GM10847 (cell line): ENCODE results near the gene BIRC7.

Experiments used
- POLR2A ChIP-seq: IDR thresholded peaks from 2 replicates; pipeline ENCODE4 v1.6.1; 2011; ENCODE audit not compliant: insufficient read length; ENCODE audit errors: extremely low read depth

BIRC7 gene

DNA sequence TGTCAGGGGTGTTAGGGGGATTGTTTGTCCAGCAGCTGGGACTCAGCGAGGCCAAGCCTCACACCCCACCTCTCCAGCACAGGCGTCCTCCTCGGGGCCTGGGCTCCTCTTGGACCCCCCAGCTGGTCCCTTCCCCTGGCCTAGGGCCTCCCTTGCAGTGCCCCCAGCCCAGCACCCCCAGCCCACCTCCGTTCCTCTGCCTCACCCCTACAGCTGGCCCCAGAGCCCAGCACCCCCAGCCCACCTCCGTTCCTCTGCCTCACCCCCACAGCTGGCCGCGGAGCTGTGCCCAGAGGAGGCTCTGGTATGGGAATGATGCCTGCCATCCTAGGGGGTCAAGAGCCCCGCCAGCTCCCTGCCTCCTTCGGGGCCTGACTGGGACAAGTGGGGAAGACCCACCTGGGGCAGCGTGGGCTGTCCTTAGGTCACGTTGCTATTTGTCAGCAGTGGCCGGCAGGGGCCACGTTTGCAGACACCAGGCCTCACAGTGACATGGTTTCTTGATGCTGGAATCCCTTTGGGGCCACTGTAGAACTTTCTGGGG lies 49.3 kb downstream of the BIRC7 start:
- TF ChIP-seq POLR2A: no peak

GRCh38 chr20:63285636-63286615 lies 50.2 kb downstream of the BIRC7 start:
- no peak for TF ChIP-seq POLR2A

- TF ChIP-seq POLR2A: no peak
Measured at GRCh38 chr20:63286781-63287696, 51.3 kb downstream of the BIRC7 start.

DNA sequence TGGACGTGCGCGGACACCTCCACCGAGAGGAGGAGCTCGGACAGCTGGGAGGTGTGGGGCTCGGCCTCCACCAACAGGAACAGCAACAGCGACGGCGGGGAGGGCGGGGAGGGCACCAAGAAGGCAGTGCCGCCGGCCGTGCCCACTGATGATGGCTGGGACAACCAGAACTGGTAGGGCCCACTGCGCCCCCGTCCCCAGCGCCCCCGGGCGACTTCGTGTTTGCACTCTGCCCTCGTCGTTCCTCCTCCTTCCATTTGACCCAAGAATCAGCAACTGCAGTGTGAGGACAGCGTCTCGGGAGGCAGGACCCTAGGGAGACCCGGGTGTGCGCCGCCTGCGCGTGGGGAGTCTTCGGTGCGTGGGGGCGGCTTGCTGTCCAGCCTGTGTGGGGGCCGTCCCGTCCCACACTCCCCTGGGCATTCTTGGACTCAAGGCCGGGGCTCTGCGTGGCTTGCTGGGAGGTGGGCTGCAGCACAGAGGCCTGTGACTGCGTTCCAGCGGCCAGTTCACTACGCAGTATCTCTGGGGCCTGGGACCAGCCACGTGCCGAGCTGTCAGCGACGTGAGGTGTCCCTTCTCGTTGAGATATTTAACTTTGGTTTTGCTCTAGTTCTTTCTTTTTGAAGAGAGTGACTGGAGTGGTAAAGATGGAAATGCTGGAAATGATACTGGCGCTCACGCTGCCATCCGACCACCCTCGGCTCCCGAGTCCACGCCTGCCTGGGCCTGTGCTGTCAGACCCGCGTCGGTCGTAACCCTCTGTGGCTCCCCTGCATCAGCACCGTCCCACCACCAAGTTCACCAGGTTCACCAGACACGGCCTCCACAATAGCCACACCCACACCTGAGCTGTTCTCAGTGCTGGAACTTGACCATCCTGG lies 52.2 kb downstream of the BIRC7 start:
- TF ChIP-seq POLR2A: no peak

DNA sequence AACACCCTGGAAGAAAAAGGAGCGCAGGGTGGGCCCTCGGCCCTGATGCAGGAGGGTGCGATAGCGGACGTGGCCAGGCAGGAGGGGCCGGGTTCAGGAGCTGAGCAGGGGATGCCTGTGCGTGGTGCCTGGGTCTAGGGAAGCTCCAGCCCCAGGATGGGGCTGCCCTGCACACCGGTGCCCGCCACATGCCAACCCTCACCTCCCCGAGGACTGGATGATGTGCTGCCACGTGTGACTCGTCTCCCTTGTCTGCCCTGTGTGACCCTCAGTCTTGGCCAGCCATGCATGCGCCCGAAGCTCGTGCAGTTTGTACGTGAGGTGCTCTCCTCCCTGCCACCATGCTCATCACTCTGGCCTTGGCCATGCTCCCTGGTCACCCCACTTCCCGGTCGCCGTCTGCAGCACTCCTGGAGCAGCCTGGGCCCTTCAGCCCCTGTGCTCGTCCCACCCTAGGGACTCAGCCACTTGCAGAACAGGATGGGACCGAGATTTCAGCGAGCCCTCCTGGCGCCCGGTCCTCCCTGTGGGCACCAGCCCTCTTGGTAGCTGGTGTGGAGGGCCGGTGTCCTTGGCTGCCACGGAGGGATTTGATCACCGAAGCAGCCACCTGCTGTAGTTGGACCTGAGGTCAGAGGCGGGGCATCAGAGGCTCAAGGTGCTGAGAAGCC lies 53.0 kb downstream of the BIRC7 start:
- no peak for TF ChIP-seq POLR2A

DNA sequence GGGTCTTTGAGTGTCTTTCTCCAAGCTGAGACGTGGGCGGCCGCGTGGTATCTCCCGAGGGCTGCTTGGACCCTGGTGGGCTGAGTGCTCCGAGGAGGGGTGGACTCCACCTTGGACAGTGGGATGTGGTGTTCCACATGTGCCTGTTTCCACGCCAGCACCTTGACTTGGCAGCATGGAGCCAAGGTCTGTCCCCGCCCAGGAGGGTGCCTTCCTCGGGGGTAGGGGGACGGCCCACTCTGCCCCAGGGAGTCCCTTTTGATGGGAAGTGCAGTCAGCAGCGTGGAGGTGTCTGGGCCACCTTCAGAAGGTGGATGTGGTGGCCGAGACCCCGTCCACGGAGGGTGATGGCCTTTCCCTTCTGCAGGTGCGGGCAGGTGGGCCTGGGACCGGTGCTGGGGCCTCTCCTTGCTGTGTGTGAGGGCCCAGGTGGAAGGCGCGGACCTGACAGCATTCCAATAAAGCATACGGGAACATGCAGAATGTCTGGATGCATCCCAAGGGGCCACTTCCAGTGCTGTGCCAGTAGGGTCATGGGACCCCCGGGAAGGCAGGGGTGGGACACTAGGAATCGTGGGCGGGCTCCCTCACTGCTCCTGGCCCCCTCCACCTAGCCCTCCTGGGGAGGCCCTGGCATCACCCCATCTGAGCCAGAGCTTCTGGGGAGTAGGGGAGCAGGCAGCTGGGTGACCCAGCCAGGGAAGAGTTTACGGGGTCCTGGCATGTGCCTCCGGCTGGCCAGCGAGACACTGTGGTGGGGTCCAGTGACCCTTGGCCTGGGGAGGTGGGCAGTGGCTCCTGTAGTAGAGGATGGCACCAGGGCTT lies 53.8 kb downstream of the BIRC7 start:
- no peak for TF ChIP-seq POLR2A
